Activated T-cell treated with anti-CD3 and anti-CD28 coated beads, Interleukin-2, amount 50 U/mL, for 4 hours (primary cell): ENCODE data around the gene TATDN3. TPM values are rescaled to one million over a fixed set of nuclear protein-coding genes. Genes with fewer than 3 reads are reported as not detected.
A peak's percentile ranks its signal among the peaks of the same experiment; 100 is the strongest.

Experiments used
- ATAC-seq, 2 donors: fragments of 200-7000 bp; cut with Tn5 transposase; one replicate each; pipeline ENCODE4 v1.10.0; 2021
- DNase-seq: peaks from one replicate; pipeline ENCODE4 v3.0.0-alpha.2; 2020
- H3K27me3 Mint-ChIP-seq: one replicate; pipeline ENCODE4 v1.8.0; 2021; ENCODE audit warnings: low read depth, mixed read lengths
- H3K36me3 Mint-ChIP-seq: one replicate; pipeline ENCODE4 v1.8.0; 2022; ENCODE audit warnings: mixed read lengths; ENCODE audit not compliant: insufficient read depth
- H3K4me1 Mint-ChIP-seq: one replicate; pipeline ENCODE4 v1.8.0; 2021; ENCODE audit warnings: low read depth, mixed read lengths
- H3K4me3 Mint-ChIP-seq: one replicate; pipeline ENCODE4 v1.8.0; 2021; ENCODE audit warnings: mild to moderate bottlenecking, moderate library complexity, mixed read lengths
- H3K9me3 Mint-ChIP-seq: one replicate; pipeline ENCODE4 v1.8.0; 2021; ENCODE audit warnings: mixed read lengths
- total RNA-seq, 3 donors: library from RNA; stranded (reverse); gene quantifications; one replicate each; pipeline ENCODE4 v1.2.1, GENCODE V29; 2021

TATDN3 gene
- total RNA-seq, 3 donors from 2014 or later, result 15.5 to 20.1 (median 15.8) TPM

DNA sequence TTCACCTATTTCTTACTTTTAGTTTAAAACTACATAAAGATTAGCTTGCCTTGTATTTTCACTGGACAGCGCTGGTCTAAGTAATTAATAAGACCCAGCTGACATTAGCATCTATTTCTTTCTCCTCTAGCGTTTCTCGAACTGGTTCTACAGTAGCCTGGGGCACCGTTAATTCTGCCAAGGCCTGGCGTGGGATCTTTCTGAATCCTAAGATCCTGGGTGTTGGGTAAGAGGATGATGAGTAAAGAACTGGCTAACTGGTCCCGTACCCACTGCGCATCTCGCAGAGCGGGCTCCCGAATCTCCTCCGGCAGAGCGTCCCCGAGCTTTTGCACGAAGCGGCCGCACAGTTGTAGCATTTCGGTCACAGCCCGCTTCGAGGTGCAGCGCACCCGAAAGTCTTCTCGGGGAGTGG, 426 bp upstream of the TATDN3 start:
- no peaks in the 10 kb centered on the region for H3K9me3 Mint-ChIP-seq

DNA sequence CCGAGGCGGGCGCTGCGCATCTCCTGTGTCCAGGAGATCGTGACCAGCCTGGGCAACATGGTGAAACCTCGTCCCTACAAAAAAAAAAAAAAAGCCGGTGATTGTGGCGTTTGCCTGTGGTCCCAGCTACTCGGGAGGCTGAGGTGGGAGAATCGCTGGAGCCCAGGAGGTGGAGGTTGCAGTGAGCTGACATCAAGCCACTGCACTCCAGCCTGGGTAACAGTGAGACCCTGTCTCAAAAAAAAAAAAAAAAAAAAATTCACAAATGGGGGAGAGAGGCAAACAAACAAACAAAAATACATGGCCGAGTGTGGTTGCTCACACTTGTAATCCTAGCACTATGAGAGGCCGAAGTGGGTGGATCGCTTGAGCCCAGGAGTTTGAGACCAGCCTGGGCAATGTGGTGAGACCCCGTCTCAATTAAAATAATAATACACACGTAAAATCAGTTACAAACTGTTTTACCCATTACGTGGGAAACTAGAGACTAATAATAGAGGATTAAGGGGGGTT, 758 bp downstream of the TATDN3 start:
- H3K27me3 Mint-ChIP-seq, result no peaks in the 10 kb centered on the region
- no peak for ATAC-seq
- peaks cover 39% of the 10 kb centered on the region for H3K4me1 Mint-ChIP-seq
- peak overlapping the region; percentile 98 for H3K4me3 Mint-ChIP-seq
- no peak for DNase-seq
- H3K36me3 Mint-ChIP-seq, result peaks cover 12% of the 10 kb centered on the region
- H3K9me3 Mint-ChIP-seq, result no peaks in the 10 kb centered on the region

More for the DNA sequence above, 426 bp upstream of the TATDN3 start:
- peaks cover 6% of the 10 kb centered on the region for H3K36me3 Mint-ChIP-seq
- ATAC-seq (peak; percentile 81 to 82), DNase-seq (no peak)
- H3K27me3 Mint-ChIP-seq, result no peaks in the 10 kb centered on the region
- peak overlapping the region; percentile 98 for H3K4me3 Mint-ChIP-seq
- H3K4me1 Mint-ChIP-seq, result peaks cover 39% of the 10 kb centered on the region

DNA sequence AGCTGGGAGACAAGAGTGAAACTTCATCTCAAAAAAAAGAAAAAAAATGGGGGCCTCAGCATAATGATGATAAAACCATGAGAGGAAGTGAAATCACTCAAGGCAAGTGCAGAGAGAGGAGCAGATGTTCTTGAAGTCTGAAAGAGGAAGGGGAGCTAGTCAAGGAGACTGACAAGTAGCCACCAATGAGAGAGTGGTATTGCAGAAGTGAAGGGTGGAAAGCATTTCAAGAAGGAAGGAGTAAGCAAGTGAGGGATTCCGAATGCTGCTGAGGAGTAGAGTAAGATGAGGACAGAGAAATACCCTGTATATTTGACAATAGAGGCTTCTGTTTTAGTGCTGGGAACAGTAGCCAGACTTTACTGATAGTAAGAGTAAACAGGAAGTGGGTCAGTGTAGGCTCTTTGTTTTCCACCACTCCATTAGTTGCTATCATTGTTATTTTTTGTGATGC, 2.9 kb downstream of the TATDN3 start:
- DNase-seq (no peak), ATAC-seq (no peak)
- peaks cover 39% of the 10 kb centered on the region for H3K4me1 Mint-ChIP-seq
- peaks cover 18% of the 10 kb centered on the region for H3K36me3 Mint-ChIP-seq
- H3K27me3 Mint-ChIP-seq, result no peaks in the 10 kb centered on the region
- peak overlapping the region; percentile 5 for H3K4me3 Mint-ChIP-seq
- no peaks in the 10 kb centered on the region for H3K9me3 Mint-ChIP-seq

DNA sequence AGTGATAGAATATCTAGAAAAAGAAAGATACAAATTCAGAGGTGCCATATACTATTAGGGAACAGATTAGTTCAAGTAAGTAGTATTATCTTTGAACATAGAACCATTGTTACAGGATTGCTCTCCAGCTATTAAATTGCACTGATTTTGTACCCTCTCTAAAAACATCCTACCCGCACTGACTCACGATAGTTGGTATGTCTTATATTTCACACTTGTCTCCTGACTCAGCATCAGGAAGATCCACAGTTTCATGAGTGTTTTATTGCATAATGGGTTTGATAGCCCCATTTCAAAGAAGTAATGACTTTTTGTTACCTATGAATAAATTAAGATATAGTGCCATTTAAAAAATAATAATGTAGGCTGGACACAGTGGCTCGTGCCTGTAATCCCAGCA, 6.0 kb downstream of the TATDN3 start:
- Mint-ChIP-seq H3K27me3 (no peaks in the 10 kb centered on the region), H3K4me3 (no peak overlapping the region), H3K9me3 (no peaks in the 10 kb centered on the region), H3K36me3 (peaks cover 31% of the 10 kb centered on the region), H3K4me1 (peaks cover 19% of the 10 kb centered on the region)
- ATAC-seq (no peak), DNase-seq (no peak)

DNA sequence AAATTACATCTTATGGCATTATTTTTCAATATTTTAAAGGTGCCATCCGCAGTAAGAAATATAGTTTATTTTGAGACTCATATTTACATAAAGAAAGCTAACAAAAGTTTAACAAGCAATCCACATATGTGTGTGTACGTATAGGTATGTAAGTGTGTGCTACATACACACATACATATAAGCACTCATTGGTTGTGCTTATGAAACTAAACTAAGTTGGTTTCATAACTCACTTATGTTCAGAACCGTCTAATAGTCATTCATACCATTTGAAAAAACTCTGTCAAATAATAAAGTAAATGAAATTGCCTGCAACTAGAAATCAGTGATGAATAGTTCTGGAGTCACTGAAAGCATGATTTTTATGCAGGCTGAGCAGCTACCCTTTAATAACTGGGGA, 14.1 kb downstream of the TATDN3 start:
- Mint-ChIP-seq H3K4me1 (no peaks in the 10 kb centered on the region), H3K9me3 (no peaks in the 10 kb centered on the region), H3K27me3 (no peaks in the 10 kb centered on the region), H3K36me3 (peaks cover 25% of the 10 kb centered on the region), H3K4me3 (no peak overlapping the region)
- DNase-seq (no peak), ATAC-seq (no peak)

DNA sequence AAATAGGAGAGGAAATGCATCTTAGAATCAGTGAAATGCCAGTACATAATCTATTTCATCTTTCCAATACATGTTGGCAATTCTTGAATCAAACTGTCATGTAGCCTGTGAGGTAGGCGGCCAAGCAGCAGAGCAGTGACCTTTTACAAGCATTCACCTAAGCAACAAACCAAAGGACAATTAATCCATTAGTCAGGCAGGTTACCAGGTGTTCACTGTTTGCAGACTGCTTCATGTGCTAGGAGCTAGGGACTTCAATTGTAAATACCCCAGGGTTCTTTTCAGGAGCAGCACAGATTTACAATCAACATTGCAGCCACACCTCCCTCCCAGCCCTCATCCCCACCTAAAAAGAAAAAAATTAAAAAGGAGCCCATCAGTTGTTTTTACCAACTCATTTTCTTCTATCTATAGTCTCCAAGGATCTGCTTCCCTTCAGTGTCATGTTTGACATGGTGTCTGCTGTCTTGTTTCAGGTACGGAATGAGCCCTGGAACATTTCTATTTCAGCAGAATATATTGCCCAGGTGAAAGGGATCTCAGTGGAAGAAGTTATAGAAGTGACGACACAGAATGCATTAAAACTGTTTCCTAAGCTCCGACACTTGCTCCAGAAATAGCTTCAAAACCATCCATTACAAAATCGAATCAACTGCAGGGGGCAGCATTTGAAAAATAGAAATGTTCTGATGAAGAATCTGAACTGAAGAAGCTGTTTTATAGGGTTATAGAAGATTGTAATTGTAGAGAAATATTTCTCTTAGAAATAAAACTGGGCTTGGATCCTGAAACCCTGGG, 23.0 kb downstream of the TATDN3 start:
- no peak for DNase-seq
- no peak for ATAC-seq
- Mint-ChIP-seq H3K27me3 (no peaks in the 10 kb centered on the region), H3K9me3 (no peaks in the 10 kb centered on the region), H3K4me3 (no peak overlapping the region), H3K36me3 (peaks cover 4% of the 10 kb centered on the region), H3K4me1 (peaks cover 2% of the 10 kb centered on the region)

DNA sequence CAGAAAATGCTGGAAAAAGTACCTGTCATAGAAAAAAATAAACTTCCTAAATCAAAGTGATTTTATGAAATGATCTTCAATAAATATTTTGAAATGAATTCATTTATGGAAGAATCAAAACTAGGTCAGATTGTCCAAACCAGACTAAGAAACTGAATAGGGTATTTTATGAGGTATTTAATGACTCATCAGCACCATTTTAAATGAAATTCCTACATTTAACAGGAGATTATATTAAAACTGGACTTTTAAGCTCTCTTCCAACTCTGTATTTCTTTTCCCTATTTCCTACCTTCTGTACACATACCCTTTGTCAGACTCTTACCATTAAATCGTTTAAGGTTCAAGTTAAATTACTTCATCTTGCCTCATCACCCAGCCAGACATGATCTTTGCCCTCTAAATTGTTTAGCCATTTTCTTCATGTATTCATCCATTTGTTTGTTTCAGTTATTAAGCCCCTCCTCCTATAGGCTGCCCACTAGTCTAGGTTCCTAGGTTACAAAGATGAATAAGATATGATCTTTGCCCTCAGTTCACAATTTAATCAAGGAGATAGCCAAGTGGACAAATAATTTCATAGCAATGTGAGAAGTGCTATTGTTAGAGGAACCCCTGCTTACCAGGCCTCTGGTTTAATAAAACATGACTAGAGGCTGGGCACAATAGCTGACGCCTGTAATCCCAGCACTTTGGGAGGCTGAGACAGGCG, 25.0 kb downstream of the TATDN3 start:
- no peaks in the 10 kb centered on the region for H3K9me3 Mint-ChIP-seq
- H3K4me3 Mint-ChIP-seq, result no peak overlapping the region
- no peak for DNase-seq
- ATAC-seq, result no peak
- peaks cover 2% of the 10 kb centered on the region for H3K4me1 Mint-ChIP-seq
- peaks cover 4% of the 10 kb centered on the region for H3K36me3 Mint-ChIP-seq
- H3K27me3 Mint-ChIP-seq, result no peaks in the 10 kb centered on the region

DNA sequence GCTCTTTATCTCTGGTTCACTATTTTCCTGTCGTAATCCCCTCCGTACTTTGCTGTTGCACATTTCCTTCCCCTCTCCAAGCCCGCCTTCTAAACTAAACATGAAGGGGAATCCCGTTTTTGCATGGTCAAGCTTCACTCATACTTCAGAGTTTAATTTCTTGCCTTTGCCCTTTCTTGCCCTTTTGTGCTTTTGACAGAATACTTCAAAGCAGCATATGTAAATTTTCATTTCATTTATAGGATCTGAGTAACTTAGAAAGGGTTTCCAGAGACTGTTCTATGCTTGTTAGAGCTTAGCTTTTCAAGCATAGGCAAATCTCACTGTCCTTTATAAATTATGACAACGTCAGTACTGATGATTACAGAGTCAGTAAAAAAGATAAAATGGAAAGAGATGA, 28.0 kb downstream of the TATDN3 start:
- peaks cover 4% of the 10 kb centered on the region for H3K36me3 Mint-ChIP-seq
- H3K4me3 Mint-ChIP-seq, result no peak overlapping the region
- peaks cover 2% of the 10 kb centered on the region for H3K4me1 Mint-ChIP-seq
- DNase-seq, result no peak
- no peak for ATAC-seq
- peaks cover 3% of the 10 kb centered on the region for H3K9me3 Mint-ChIP-seq
- no peaks in the 10 kb centered on the region for H3K27me3 Mint-ChIP-seq

DNA sequence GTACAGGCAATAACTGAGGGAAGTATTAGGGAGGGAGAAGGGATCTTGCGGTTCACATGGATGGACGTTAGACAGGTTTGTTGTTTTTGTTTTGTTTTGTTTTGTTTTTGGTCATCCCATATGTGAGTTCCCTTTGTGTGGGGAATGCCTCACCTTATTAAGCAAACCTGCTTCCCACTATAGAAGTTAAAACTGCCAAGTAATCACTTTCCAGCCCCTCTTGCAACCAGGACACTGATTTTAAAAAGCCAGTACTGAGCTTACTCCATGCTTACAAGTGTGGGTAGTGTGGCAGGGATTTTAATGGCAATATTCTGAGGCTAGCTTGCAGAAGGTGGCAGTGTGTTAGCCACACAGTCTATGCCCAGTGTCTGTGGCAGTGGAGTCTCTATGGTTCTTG, 29.3 kb downstream of the TATDN3 start:
- Mint-ChIP-seq H3K4me1 (peaks cover 2% of the 10 kb centered on the region), H3K27me3 (no peaks in the 10 kb centered on the region), H3K9me3 (peaks cover 8% of the 10 kb centered on the region), H3K36me3 (peaks cover under 1% of the 10 kb centered on the region), H3K4me3 (no peak overlapping the region)
- DNase-seq (no peak), ATAC-seq (no peak)

DNA sequence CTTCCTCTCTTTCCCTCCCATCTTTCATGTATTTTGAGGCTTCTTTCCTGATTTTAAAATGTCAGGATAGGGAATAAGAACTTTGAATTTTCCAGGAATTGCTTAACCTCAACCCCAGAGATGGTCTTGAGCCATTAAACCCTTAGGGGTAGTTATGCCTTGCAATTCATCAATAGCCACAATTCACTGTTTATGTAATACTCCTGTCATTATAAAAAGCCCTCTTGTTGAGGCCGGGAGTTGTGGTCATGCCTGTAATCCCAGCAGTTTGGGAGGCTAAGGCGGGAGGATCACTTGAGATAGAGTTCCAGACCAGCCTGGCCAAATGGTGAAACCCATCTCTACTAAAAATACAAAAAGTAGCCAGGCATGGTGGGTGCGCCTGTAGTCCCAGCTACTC, 31.3 kb downstream of the TATDN3 start:
- peaks cover 2% of the 10 kb centered on the region for H3K4me1 Mint-ChIP-seq
- peaks cover 2% of the 10 kb centered on the region for H3K36me3 Mint-ChIP-seq
- H3K9me3 Mint-ChIP-seq, result peaks cover 15% of the 10 kb centered on the region
- no peak for ATAC-seq
- peaks cover 2% of the 10 kb centered on the region for H3K27me3 Mint-ChIP-seq
- no peak for DNase-seq
- H3K4me3 Mint-ChIP-seq, result no peak overlapping the region

DNA sequence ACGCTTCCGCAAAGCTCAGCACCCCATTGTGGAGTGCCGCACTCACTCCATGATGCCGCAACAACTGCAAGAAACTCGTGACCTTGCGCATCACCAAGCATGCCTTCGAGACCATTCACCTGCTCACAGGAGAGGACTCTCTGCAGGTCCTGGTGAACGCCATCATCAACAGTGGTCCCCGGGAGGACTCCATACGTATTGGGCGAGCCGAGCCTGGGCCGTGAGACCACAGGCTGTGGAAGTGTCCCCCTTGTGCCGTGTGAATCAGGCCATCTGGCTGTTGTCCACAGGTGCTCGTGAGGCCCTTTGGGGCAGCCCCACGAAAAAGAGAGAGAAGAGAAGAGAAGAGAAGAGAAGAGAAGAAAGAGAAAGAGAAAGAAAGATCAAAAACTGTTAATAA, 32.5 kb downstream of the TATDN3 start:
- Mint-ChIP-seq H3K4me1 (peaks cover 2% of the 10 kb centered on the region), H3K27me3 (peaks cover 4% of the 10 kb centered on the region), H3K4me3 (no peak overlapping the region), H3K9me3 (peaks cover 15% of the 10 kb centered on the region), H3K36me3 (peaks cover 2% of the 10 kb centered on the region)
- ATAC-seq, result no peak
- no peak for DNase-seq

DNA sequence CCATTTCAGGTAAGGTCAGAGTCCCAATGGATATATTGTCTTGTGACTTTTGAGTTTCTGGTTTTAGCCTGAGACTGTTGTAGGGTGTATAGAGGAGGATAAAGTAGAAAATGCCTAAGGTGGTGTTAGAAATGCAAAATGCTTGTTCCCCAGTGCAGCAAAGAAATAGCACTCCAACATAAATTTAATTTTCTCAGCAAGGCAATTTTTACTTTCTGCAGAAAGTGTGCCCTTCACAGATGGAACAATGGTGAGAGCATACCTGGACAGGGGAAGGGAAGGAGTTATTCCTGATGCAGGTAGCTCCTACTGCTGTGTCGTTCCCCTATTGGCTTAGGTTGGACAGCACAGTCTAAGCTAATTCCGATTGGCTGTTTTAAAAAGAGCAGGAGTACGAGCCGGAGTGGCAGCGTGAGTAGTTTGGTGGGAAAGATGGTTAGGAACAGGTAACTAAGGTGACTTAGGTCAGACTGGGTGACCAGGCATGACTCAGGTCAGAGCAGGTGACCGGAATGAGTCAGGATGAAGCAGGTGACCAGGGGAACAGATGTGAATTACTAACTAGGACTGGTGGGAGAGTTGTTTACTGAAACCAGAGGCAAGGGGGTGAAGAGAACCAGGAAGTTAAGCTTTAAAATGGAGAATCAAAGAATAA, 34.2 kb downstream of the TATDN3 start:
- ATAC-seq (no peak), DNase-seq (no peak)
- peaks cover 15% of the 10 kb centered on the region for H3K9me3 Mint-ChIP-seq
- H3K27me3 Mint-ChIP-seq, result peaks cover 4% of the 10 kb centered on the region
- no peak overlapping the region for H3K4me3 Mint-ChIP-seq
- H3K4me1 Mint-ChIP-seq, result no peaks in the 10 kb centered on the region
- H3K36me3 Mint-ChIP-seq, result peaks cover 2% of the 10 kb centered on the region

DNA sequence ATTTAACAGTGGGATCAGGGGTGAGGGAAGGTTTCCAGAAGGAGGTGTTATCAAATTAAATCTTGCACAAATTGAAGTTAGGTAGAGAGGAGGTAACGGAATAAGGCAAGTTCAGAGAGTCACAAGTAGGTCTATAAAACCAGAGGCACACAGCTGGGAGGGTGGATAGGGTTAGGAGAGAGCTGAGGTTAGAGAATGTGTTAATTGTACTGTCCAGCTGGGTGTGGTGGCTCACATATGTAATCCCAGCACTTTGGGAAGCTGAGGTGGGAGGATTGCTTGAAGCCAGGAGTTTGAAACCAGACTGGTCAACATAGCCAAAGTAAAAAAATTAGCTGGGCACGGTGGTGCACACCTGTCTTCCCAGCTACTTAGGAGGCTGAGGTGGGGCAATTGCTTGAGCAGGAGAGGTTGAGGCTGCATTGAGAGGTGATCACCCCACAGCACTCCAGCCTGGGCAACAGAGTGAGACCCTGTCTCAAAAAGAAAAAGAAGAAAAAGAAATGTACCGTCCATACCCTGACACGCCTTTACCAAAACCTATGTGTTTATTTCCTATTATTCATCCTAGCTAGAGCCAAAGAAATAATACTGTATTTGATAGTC, 35.6 kb downstream of the TATDN3 start:
- Mint-ChIP-seq H3K9me3 (peaks cover 15% of the 10 kb centered on the region), H3K4me3 (no peak overlapping the region), H3K4me1 (peaks cover 3% of the 10 kb centered on the region), H3K36me3 (peaks cover 2% of the 10 kb centered on the region), H3K27me3 (peaks cover 4% of the 10 kb centered on the region)
- ATAC-seq, result no peak
- DNase-seq, result no peak

DNA sequence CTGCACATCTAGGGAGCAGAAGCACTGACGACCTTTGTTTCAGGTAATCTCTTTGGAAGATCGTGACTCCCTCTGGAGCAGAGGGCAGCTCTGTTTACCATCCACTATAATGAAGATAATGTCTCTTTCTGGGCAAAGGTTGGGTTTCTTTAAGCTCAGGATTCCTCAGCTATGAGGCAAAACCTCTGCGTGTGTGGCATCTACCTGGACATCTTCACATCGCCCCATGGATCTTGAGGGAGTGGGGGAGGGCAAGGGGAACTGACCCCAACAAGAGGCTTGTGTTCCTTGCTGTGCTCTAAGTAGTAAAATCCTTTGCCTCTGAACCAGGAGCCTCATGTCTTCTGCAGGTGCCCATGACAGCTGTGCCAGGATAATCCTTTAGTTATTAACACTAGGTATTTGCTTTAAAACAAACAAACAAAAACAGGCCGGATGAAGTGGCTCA, 36.2 kb downstream of the TATDN3 start:
- Mint-ChIP-seq H3K36me3 (peaks cover 2% of the 10 kb centered on the region), H3K4me1 (peaks cover 3% of the 10 kb centered on the region), H3K27me3 (peaks cover 4% of the 10 kb centered on the region), H3K9me3 (peaks cover 15% of the 10 kb centered on the region), H3K4me3 (no peak overlapping the region)
- ATAC-seq (no peak), DNase-seq (no peak)
